RCC 7860 (cell line): ENCODE data around the gene BICDL2.
"Not testable (repeated sequence)": the region's sequence is repeated elsewhere in the genome, so short reads cannot be mapped to it uniquely, and the experiment has no call there.

Source experiments
- DNase-seq: peaks from one replicate; pipeline ENCODE4 v3.0.0-alpha.2; 2015; ENCODE audit warnings: low spot score
- FAIRE-seq: peaks from 2 replicates; lab custom pipeline; 2012; peaks lifted over from hg19 to GRCh38; lab: Jason Lieb, UNC

BICDL2 gene

GRCh38 chr16:3036726-3037315 is at the start of gene BICDL2:
BICDL2 (minus strand) TSS chr16:3036944; CDS start chr16:3035496, 1,448 bp downstream.
- no peak for DNase-seq
- no peak for FAIRE-seq

- FAIRE-seq (no peak), DNase-seq (no peak)
Measured at GRCh38 chr16:3085868-3086595, 49.3 kb upstream of the BICDL2 start.

- FAIRE-seq (no peak), DNase-seq (no peak)
Measured at GRCh38 chr16:3084969-3085670, 48.4 kb upstream of the BICDL2 start.

DNA sequence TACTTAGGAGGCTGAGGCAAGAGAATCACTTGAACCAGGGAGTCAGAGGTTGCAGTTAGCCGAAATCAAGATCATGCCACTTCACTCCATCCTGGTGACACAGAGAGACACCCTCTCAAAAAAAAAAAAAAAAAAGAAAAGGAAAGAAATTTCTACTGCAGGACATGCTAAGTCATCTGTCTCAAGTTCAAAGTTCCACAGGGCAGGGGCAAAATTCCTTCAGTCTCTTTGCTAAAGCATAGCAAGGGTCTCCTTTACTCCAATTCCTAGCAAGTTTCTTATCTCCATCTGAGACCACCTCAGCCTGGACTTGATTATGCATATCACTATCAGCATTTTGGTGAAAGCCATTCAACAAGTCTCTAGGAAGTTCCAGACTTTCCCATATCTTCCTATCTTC is 47.7 kb upstream of the BICDL2 start:
- FAIRE-seq (no peak), DNase-seq (no peak)

GRCh38 chr16:3083408-3083807 is 46.7 kb upstream of the BICDL2 start:
- not testable (repeated sequence) for DNase-seq, FAIRE-seq

DNA sequence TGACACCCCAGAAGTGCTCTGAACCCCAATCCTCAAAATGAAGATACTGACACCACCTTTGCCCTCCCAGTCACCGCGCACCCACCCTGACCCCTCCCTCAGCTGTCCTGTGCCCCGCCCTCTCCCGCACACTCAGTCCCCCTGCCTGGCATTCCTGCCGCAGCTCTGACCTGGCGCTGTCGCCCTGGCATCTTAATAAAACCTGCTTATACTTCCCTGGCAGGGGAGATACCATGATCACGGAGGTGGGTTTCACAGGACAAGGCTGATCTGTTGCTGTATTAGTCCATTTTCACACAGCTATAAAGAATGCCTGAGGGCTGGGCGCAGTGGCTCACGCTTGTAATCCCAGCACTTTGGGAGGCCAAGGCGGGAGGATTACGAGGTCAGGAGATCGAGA is 45.2 kb upstream of the BICDL2 start:
- FAIRE-seq, DNase-seq: not testable (repeated sequence)

DNA sequence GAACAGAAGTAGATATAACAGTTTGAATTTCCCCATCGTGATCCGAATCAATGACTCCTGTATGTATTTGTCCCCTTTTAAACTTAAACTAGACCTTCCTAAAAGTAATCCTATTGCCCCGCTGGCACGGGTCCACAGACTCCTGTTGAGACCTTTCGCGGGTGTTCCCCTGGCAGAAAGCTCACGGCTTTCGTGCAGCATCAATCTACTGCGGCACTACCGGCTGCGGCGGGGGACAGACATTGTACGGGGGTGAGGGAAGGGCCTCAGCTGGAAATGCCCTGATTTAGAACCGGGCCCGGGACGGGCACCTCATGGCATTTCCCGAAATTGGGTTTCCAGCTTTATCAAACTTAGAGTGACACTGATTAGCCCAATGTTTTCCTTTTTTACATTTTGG is 43.3 kb upstream of the BICDL2 start:
- FAIRE-seq (no peak), DNase-seq (no peak)

GRCh38 chr16:3076577-3076976 is 39.8 kb upstream of the BICDL2 start:
- DNase-seq (no peak), FAIRE-seq (no peak)

- DNase-seq, FAIRE-seq: not testable (repeated sequence)
Measured at GRCh38 chr16:3075946-3076345, 39.2 kb upstream of the BICDL2 start.

- no peak for FAIRE-seq
Measured at GRCh38 chr16:3075523-3075915, 38.8 kb upstream of the BICDL2 start.

DNA sequence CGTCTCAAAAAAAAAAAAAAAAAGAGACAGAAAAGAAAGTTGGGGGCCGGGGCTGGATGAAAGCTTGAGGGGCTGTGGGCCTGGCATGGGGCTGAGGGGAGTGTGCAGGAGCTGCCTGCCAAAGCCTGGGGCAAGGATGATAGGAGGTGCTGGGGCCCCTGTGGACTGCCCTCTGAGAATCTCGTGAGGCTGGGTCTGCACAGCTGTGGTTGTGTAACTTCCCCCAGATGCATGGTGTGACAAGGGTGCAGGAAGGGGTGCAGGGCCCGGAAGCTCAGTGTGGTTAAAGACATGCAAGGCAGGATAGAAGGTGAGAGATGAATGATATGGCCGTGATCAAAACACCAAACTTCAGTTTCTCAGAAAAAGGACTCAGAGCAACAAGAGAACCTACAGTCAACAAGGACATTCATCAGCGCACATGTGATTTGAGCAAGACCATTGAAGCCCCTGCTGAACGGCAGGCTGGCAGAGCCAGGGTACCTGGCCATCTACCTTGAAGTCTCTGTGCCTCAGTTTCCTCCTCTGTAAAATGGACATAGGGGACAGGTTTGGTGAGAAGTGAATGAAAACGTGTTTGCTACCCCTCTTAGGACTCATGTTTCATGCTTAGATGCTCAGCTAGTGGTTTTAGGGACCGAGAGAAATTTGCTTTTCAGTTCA is 38.2 kb upstream of the BICDL2 start:
- FAIRE-seq = no peak
- DNase-seq = no peak

More at GRCh38 chr16:3075523-3075915, 38.8 kb upstream of the BICDL2 start:
- DNase-seq = no peak

DNA sequence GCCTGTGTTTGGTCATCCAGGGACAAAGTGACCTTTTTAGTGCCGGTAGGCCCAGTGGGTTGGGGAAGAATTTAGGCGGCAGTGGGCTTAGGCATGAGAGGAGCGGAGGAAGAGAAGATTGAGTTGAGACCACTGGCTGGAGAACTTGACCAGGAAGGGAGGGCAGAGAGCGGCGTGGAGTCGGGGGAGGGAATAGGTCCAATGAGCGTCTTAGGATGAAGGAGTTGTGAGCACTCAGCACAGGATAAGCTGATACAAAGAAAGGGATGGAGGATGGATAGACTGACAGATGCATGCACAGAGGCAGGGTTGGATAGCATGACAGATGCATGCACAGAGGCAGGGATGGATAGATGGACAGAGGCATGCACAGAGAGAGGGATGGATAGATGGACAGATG is 36.7 kb upstream of the BICDL2 start:
- FAIRE-seq (no peak), DNase-seq (no peak)

- DNase-seq, FAIRE-seq: not testable (repeated sequence)
Measured at GRCh38 chr16:3072576-3073263, 36.0 kb upstream of the BICDL2 start.

- FAIRE-seq, DNase-seq: not testable (repeated sequence)
Measured at GRCh38 chr16:3072148-3072547, 35.4 kb upstream of the BICDL2 start.

DNA sequence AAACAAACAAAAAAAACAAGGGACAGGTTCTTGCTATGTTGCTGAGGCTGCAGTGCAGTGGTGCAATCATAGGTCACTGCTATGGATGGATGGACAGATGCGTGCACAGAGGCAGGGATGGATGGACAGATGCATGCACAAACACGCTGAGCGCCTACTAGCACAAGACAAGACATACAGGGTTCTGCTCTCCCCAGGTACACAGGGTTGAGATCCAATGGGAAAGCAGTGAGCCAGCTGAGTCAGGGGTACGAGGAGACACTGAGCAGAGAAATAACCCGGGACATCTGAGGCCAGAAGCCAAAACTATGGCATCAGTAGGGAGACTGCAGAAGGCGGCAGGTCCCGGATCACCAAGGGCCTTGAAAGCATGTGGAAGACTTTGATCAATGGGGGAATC is 34.9 kb upstream of the BICDL2 start:
- FAIRE-seq (no peak), DNase-seq (no peak)

DNA sequence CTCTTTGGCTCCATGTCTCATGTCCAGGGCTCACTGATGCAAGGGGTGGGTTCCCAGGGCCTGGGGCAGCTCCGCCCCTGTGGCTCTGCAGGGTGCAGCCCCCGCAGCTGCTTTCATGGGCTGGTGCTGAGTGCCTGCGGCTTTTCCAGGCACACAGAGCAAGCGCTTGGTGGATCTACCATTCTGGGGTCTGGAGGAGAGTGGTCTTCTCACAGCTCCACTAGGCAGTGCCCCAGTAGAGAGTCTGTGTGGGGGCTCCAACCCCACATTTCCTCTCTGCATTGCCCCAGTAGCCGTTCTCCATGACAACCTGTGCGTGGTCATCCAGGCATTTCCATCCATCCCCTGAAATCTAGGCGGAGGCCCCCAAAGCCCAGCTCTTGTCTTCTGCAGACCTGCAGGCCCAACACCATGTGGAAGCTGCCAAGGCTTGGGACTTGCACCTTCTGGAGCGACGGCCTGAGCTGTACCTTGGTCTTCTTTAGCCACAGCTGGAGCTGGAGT is 33.9 kb upstream of the BICDL2 start:
- no peak for DNase-seq
- FAIRE-seq = no peak

DNA sequence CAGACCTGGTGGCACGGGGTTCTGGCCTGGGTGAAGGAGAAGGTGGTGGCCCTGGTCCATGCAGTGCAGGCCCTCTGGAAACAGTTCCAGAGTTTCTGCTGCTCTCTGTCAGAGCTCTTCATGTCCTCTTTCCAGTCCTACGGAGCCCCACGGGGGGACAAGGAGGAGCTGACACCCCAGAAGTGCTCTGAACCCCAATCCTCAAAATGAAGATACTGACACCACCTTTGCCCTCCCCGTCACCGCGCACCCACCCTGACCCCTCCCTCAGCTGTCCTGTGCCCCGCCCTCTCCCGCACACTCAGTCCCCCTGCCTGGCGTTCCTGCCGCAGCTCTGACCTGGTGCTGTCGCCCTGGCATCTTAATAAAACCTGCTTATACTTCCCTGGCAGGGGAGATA is 32.4 kb upstream of the BICDL2 start:
- not testable (repeated sequence) for DNase-seq, FAIRE-seq

DNA sequence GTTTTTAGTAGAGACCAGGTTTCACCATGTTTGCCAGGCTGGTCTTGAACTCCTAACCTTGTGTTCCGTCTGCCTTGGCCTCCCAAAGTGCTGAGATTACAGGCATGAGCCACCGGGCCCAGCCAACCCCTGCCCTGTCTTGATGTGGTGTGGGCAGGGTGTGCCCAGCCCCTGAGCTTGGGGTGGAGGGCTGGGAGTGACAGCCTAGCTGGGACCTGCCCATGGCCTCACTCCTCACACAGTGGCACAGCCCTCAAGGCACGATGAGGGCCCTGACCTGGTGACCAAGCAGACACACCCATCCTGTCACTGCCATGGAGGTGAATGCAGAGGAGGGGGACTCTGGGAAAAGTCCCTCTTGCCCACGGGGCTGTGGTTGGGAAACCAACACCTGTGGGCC is 31.7 kb upstream of the BICDL2 start:
- no peak for FAIRE-seq
- no peak for DNase-seq

DNA sequence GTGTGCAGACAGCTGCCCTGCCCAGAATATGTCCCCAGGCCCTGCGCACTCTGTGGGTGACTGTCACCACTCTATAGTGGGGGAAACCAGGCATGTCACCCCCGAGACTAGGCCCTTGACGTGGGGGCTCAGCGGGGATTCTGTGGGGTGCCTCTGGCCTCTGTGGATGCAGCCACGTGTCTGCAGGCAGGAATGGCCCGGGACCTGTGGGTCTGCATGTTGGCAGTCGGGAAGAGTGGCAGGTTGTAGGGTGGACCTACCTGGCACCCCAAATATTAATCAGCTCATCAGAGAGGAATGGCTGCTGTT is 29.6 kb upstream of the BICDL2 start:
- FAIRE-seq = no peak
- DNase-seq = no peak

DNA sequence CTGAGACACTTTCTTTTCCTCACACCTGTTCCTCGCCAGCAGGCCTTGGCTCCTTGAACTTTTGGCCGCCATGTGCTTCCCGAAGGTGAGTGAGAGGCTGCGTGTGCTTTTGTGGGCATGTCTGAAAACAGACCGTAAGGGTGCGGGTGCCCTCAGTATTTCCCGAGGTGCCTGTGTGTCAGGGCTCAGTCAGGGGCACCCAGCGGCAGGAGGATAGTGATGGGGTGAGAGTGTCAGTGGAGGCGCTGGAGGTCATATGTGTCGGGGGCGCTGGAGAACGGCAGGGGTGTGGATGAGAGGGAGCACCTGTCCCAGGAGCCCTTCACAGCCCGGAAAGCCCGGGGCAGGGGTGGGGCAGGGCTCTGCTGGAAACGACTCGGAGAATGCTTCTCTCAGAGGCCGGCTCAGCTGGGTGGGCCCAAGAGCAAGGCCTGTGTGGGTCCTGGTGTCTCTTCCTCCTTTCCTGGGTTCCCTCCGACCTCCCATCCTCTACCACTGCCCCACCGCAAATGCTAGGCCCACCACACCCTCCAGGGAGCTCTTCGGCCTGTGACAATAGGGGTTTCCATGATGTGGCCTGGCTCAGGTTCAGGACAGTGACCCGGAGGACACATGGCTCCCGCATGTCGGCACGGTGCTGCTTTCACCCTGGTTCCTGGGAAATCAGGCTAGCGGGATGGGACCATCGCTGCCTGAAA is 29.1 kb upstream of the BICDL2 start:
- no peak for DNase-seq
- no peak for FAIRE-seq
